ENCODE measurements around the gene CDC45.
A peak's percentile ranks its signal among the peaks of the same experiment; 100 is the strongest.

The CDC45 gene

DNA sequence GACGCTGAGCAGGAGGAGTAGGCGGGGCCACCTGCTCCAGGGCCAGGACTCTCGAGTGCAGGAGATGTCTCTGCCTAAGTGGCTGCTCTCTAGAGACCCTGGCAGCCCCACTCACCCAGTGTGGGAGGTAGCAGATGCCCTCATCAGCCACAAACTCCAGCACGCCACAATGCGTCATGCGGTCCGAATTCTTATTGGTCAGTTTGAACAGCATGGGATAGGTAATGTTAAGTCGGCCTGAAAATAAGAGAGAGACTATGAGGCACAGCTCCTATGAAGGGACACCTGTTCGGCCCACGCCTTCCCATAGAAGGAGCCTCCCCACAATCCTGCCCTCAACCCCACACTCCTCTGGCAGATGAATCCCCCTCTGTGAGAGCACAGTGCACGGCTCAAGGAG, 8.1 kb upstream of the CDC45 start:
- no peak for ATAC-seq

- ATAC-seq = no peak
Observed at GRCh38 chr22:19472233-19472632, 7.5 kb upstream of the CDC45 start.

- ATAC-seq = no peak
Observed at GRCh38 chr22:19473578-19473977, 6.1 kb upstream of the CDC45 start.

DNA sequence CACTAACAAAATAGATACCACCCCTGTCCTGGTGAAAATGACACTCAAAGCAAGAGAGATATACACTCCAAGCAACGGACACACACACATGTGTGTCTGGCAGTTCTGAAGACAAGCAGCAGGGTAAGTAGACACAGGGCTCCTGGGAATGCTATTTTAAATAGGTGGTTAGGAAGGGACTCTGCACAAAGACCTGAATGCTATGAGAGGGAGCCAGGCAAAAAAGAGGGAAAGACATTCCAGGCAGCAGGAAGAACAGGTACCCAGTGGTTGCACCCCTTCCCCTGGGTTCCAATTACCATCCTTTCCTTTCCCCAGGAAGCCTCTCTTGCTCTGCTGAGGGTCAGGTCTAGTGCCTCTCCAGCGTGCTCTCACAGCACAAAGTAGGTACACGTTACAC, 3.7 kb upstream of the CDC45 start:
- ATAC-seq = no peak

DNA sequence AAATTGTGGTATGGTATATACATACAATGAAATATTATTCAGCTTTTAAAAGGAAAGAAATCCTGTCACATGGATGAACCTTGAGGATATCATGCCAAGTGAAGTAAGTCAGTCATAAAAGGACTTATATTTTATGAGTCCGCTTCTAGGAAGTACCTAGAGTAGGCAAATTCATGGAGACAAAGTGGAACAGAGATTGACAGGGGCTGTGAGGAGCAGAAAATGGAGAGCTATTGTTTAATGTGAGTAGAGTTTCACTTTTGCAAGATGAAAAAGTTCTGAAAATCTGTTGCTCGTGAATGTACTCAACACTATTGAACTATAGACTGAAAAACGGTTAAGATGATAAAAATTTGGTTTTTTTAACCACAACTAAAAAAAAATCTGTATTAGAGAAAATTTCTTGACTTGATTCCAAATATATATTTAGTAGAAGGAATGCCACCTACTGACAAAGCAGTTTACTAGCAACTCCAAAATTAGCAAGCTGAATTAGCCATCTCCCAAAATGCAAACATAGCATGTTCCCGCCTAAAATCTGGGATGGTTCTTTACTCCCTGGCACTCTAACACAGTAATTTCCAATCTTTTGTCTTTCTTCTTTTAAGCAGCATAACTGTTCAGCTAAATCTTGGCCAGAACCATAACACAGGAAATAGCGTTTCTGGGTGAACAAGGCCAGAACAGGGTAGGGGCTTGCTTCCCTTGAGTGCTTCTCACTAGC, 2.2 kb upstream of the CDC45 start:
- ATAC-seq = no peak

DNA sequence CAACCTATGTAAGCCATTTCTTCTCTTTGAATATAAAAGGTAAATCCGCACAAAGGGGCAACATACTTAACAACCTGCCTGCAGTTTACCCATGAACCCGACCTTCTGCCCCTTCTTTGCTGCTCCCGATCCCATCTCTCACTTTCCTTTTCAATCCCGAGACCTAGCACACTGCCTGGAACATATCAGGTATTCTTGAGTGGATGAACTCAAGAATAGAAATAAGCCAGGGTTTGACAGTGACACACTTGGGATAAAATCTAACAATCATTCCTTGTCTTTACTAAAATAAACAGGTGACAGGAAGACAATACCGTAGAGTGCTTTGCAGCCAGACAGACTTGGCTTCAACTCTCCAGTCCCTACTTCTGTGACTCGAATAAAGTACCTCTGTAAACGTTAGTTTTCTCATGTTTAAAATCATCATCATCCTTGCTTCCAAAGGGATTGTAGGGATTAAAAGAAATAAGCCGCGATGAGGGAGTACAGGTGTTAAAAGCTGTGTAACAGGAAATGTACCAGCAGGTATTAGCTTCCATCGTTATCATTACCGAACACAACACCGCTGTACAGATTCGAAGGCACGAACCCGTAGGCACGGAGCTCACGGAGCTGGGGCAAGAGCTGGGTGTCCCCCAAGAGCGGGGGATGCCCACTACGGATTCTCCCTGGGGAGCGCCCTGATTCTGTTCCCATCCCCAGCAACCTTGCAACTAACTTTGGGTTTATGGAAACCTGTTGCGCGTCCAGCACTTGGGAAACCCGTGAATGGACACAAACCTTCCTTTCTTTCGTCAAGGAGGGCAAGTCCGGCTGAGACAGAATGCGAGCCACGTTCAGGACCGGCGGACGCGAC, 1.4 kb upstream of the CDC45 start:
- no peak for ATAC-seq

DNA sequence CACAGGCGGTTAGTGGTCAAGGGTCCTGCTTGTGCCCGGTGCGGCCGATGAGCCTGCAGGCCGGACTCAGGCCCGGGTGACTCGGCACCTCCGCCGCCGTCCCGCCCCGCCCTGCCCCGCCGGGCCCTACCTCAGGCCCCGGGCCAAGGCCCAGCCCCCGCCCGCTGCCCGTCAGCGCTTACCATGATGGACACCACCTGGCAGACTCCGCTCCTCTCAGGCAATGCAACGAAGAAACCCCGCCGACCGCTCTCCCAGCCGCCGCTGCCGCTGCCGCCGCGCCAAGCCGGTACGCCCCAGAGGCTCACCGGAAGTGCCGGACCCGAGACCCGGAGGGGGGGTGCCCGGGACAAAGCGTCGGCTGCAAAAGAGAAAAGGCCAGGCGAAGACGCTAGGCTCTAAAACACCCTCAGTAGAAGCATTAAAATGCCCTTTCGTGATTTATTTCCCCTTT, 792 bp upstream of the CDC45 start, which contains the start of gene UFD1:
TSS of gene UFD1 (minus strand) at position 293 of the 454 bp plus-strand sequence. CDS start at position 185, 108 bp downstream.
- ATAC-seq = peak; percentile 54 to 60

- ATAC-seq = no peak
Observed at GRCh38 chr22:19480173-19480568, 451 bp downstream of the CDC45 start.

- ATAC-seq = no peak
Observed at GRCh38 chr22:19480789-19481188, 1.1 kb downstream of the CDC45 start.

GRCh38 chr22:19482297-19482696, 2.6 kb downstream of the CDC45 start:
- no peak for ATAC-seq

- no peak for ATAC-seq
Observed at GRCh38 chr22:19483481-19484244, 3.9 kb downstream of the CDC45 start.

DNA sequence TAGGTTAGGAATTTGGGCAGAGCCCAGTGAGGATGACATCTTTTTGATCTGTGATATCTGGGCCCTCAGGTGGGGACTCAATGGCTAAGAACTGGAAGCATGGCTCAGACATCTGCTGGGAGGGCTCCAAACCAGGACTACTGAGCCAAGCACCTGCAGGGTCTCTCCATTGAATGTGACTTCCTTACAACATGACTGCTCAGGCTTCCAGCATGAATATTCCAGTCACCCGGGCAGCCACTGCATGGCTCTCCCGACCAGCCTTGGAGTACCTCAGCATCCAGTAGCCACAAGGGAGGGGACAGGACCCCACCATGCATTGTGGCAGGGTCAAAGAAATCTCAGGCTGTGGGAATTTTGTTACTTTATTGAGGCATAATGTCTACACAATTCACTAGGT, 8.6 kb downstream of the CDC45 start:
- ATAC-seq = no peak

GRCh38 chr22:19488884-19489843, 9.4 kb downstream of the CDC45 start:
- no peak for ATAC-seq

GRCh38 chr22:19490628-19491230, 11.0 kb downstream of the CDC45 start:
- ATAC-seq = peak; percentile 41 to 55

- peak; percentile 49 to 65 for ATAC-seq
Observed at GRCh38 chr22:19492504-19493174, 12.9 kb downstream of the CDC45 start.

DNA sequence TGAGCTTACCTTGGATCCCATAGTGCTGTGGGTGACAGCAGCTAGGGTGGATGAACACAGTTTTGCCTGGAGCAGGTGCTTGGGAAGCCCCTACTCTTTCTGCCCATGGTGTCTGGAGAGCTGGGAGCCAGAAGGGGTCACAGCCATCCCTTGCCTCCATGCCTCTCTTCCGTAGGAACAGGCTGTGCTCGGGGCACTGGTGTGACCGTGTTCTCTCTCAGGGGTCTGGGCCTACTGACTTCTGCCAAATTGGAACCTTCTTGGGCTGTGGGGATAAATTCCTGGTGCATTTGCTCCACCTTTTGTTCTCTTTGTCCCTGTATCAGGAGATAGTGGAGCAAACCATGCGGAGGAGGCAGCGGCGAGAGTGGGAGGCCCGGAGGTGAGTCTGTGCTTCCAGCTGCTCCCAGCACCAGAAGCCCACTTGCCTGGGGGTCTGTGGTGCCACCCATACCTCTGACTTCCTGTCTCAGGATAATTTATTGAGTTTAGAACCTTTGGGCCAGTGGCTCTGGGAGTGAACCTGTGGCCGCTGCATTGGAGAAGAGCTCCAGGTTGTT, 14.4 kb downstream of the CDC45 start:
- no peak for ATAC-seq

- ATAC-seq = no peak
Observed at GRCh38 chr22:19494676-19495173, 15.0 kb downstream of the CDC45 start.

GRCh38 chr22:19495562-19496323, 16.0 kb downstream of the CDC45 start:
- peak; percentile 42 to 65 for ATAC-seq

- ATAC-seq = no peak
Observed at GRCh38 chr22:19496324-19496630, 16.6 kb downstream of the CDC45 start.

- ATAC-seq = no peak
Observed at GRCh38 chr22:19497245-19497644, 17.5 kb downstream of the CDC45 start.

All from activated CD4-positive, CD25-positive, alpha-beta regulatory T cell treated with anti-CD3 and anti-CD28 coated beads, Interleukin-2, amount 50 U/mL, for 24 hours (primary cell).